ENCODE measurements around the gene LYST.
A peak's percentile ranks its signal among the peaks of the same experiment; 100 is the strongest.

The LYST gene

DNA sequence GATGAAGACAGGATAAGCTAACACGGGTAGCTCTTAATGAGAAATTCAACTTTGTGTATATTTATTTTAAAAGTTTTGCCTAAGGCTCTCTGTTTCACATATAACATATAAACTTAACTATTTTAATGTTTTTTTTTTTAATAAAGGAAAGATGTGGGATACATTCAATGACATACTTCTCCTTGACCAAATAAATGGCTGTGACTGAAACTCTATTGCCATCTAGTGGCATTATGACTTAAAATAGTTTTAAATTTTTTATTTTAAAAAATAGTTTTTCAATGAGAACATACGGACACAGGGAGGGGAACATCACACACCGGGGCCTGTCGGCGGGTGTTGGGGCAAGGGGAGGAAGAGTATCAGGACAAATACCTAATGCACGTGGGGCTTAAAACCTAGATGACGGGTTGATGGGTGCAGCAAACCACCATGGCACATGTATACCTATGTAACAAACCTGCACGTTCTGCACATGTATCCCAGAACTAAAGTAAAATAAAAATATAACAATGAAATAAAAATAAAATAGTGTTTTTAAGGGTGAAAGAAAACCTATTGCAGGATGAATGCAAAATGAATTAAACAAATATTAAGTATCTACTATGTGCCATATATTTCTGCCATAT, 83.4 kb downstream of the LYST start:
- TF ChIP-seq, protein P1, sequence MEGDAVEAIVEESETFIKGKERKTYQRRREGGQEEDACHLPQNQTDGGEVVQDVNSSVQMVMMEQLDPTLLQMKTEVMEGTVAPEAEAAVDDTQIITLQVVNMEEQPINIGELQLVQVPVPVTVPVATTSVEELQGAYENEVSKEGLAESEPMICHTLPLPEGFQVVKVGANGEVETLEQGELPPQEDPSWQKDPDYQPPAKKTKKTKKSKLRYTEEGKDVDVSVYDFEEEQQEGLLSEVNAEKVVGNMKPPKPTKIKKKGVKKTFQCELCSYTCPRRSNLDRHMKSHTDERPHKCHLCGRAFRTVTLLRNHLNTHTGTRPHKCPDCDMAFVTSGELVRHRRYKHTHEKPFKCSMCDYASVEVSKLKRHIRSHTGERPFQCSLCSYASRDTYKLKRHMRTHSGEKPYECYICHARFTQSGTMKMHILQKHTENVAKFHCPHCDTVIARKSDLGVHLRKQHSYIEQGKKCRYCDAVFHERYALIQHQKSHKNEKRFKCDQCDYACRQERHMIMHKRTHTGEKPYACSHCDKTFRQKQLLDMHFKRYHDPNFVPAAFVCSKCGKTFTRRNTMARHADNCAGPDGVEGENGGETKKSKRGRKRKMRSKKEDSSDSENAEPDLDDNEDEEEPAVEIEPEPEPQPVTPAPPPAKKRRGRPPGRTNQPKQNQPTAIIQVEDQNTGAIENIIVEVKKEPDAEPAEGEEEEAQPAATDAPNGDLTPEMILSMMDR (IDR thresholded peaks at IDR 0.05), result peak; percentile 27
- H3K36me3 ChIP-seq (ENCODE audit: control insufficient read depth, insufficient read depth, low read length), result no peaks in the 10 kb centered on the region

DNA sequence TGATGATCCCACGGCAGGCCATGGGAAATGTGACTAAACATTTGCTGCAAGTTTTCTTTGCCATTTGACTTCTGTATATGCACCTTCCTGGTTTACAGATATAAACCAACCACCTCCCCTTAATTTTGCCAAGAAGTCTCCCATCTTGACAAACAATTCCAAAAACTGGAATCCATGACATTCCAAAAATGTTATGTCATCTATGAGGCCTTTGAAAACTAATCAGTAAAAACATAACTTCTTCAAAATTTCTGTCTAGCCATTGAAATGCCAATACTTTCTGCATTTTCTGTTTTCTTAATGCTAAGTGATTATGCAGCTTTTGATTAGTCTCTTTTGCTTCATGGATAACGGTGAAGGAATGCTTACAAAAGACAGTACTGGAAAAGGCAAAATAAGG, 84.1 kb downstream of the LYST start:
- no peaks in the 10 kb centered on the region for H3K79me2 ChIP-seq
- no peaks in the 10 kb centered on the region for H3K36me3 ChIP-seq (ENCODE audit: control insufficient read depth, insufficient read depth, low read length)
- no peaks in the 10 kb centered on the region for H3K27me3 ChIP-seq (ENCODE audit: control insufficient read depth, insufficient read depth, low read length)
- H3K9ac ChIP-seq, result no peak overlapping the region
- H3K4me3 ChIP-seq (ENCODE audit: low read depth, low read length), result no peak overlapping the region
- TF ChIP-seq, protein P1 (IDR thresholded peaks at IDR 0.05), result no peak
- H3K4me1 ChIP-seq, result no peaks in the 10 kb centered on the region
- no peak overlapping the region for H3K27ac ChIP-seq
- no peaks in the 10 kb centered on the region for H3K9me3 ChIP-seq (ENCODE audit: control insufficient read depth, low read length)
- H3K4me2 ChIP-seq (ENCODE audit: low read length), result no peak overlapping the region
- H2AFZ ChIP-seq, result no peak overlapping the region

More for the DNA sequence above, 83.4 kb downstream of the LYST start:
- H3K9ac ChIP-seq, result no peak overlapping the region
- no peaks in the 10 kb centered on the region for H3K4me1 ChIP-seq
- no peak overlapping the region for H3K4me2 ChIP-seq (ENCODE audit: low read length)
- H3K27ac ChIP-seq, result no peak overlapping the region
- H2AFZ ChIP-seq, result no peak overlapping the region
- H3K79me2 ChIP-seq, result no peaks in the 10 kb centered on the region
- H3K27me3 ChIP-seq (ENCODE audit: control insufficient read depth, insufficient read depth, low read length), result no peaks in the 10 kb centered on the region
- no peak overlapping the region for H3K4me3 ChIP-seq (ENCODE audit: low read depth, low read length)
- H3K9me3 ChIP-seq (ENCODE audit: control insufficient read depth, low read length), result no peaks in the 10 kb centered on the region

DNA sequence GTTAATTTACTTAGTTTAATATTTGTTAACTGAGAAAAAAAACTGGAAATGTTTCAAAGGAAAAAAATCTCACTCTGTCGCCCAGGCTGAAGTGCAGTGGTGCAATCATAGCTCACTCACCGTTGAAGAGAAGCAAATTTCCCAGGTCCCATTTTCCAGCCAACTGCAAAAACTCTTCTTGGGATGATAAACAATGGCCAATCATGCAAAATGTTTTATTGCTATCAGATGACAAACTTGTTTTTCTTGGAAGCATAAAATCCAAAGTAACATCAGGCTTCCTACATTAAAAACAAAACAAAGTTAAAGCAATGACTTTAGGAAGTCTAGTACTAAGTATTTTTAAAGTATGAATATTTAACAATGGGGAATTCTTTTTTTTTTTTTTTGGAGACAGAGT, 84.9 kb downstream of the LYST start:
- H3K9me3 ChIP-seq (ENCODE audit: control insufficient read depth, low read length), result no peaks in the 10 kb centered on the region
- TF ChIP-seq, protein P1 (IDR thresholded peaks at IDR 0.05), result no peak

DNA sequence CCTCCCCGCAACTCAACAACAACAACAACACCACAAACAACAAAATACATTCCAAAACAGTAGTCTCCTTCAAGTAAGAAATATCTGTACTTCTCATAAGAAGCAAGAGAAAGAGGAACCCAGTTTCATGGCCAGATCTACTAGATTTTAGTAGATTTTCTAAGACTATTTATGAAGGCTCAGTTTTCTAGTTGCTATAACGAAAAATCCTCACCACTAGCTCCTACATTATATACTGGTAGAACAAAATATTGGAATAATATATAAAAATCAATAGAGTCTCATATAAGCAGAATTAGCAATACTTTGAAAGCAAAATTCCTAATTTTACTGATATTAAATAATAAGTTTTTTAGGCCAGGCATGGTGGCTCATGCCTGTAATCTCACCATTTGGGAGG, 86.9 kb downstream of the LYST start:
- Histone ChIP-seq H2AFZ (no peak overlapping the region), H3K27me3 (ENCODE audit: control insufficient read depth, insufficient read depth, low read length) (no peaks in the 10 kb centered on the region), H3K4me1 (no peaks in the 10 kb centered on the region), H3K4me3 (ENCODE audit: low read depth, low read length) (no peak overlapping the region), H3K36me3 (ENCODE audit: control insufficient read depth, insufficient read depth, low read length) (no peaks in the 10 kb centered on the region), H3K27ac (no peak overlapping the region), H3K4me2 (ENCODE audit: low read length) (no peak overlapping the region), H3K9ac (no peak overlapping the region), H3K79me2 (no peaks in the 10 kb centered on the region), H3K9me3 (ENCODE audit: control insufficient read depth, low read length) (no peaks in the 10 kb centered on the region)
- TF ChIP-seq, protein P1 (IDR thresholded peaks at IDR 0.05), result no peak

More for the DNA sequence above, 84.9 kb downstream of the LYST start:
- H3K4me2 ChIP-seq (ENCODE audit: low read length), result no peak overlapping the region
- no peak overlapping the region for H3K27ac ChIP-seq
- H3K4me1 ChIP-seq, result no peaks in the 10 kb centered on the region
- no peaks in the 10 kb centered on the region for H3K27me3 ChIP-seq (ENCODE audit: control insufficient read depth, insufficient read depth, low read length)
- no peak overlapping the region for H3K4me3 ChIP-seq (ENCODE audit: low read depth, low read length)
- no peak overlapping the region for H2AFZ ChIP-seq
- H3K36me3 ChIP-seq (ENCODE audit: control insufficient read depth, insufficient read depth, low read length), result no peaks in the 10 kb centered on the region
- no peak overlapping the region for H3K9ac ChIP-seq
- H3K79me2 ChIP-seq, result no peaks in the 10 kb centered on the region

DNA sequence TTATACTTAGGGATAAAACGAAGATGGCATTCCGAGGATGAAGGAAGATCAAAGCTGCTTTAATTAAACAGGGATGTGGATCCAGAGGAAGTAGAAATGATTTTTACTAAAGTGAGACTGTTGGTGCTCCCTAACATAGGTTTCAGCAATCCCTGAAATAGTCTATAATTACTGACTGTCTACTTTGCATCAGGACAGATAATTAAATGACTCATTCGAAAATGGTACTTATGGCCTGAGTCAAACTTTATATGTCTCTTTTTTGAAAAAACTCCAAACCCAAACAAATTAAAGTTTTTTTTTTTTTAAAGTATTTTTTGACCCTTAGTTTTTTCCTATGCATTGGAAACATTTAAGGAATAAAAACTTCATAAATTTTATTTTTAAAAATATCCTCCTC, 90.3 kb downstream of the LYST start:
- Histone ChIP-seq H3K36me3 (ENCODE audit: control insufficient read depth, insufficient read depth, low read length) (no peaks in the 10 kb centered on the region), H3K4me2 (ENCODE audit: low read length) (no peak overlapping the region)
- TF ChIP-seq, protein P1 (IDR thresholded peaks at IDR 0.05), result no peak

More for the DNA sequence above, 90.3 kb downstream of the LYST start:
- H3K9me3 ChIP-seq (ENCODE audit: control insufficient read depth, low read length), result no peaks in the 10 kb centered on the region
- H2AFZ ChIP-seq, result no peak overlapping the region
- H3K27ac ChIP-seq, result no peak overlapping the region
- no peaks in the 10 kb centered on the region for H3K27me3 ChIP-seq (ENCODE audit: control insufficient read depth, insufficient read depth, low read length)
- H3K79me2 ChIP-seq, result no peaks in the 10 kb centered on the region
- H3K9ac ChIP-seq, result no peak overlapping the region
- no peaks in the 10 kb centered on the region for H3K4me1 ChIP-seq
- H3K4me3 ChIP-seq (ENCODE audit: low read depth, low read length), result no peak overlapping the region

All from parathyroid adenoma (tissue), 2 donors.